HG02571 (cell line): Measurements from ENCODE around the gene PARL.

Experiments used
- ATAC-seq: cut with Tn5 transposase; IDR thresholded peaks from one replicate; pipeline ENCODE4 v1.9.1; 2021; ENCODE audit warnings: mild to moderate bottlenecking, moderate library complexity; ENCODE audit not compliant: unreplicated experiment

Gene PARL, protein sequence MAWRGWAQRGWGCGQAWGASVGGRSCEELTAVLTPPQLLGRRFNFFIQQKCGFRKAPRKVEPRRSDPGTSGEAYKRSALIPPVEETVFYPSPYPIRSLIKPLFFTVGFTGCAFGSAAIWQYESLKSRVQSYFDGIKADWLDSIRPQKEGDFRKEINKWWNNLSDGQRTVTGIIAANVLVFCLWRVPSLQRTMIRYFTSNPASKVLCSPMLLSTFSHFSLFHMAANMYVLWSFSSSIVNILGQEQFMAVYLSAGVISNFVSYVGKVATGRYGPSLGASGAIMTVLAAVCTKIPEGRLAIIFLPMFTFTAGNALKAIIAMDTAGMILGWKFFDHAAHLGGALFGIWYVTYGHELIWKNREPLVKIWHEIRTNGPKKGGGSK

DNA sequence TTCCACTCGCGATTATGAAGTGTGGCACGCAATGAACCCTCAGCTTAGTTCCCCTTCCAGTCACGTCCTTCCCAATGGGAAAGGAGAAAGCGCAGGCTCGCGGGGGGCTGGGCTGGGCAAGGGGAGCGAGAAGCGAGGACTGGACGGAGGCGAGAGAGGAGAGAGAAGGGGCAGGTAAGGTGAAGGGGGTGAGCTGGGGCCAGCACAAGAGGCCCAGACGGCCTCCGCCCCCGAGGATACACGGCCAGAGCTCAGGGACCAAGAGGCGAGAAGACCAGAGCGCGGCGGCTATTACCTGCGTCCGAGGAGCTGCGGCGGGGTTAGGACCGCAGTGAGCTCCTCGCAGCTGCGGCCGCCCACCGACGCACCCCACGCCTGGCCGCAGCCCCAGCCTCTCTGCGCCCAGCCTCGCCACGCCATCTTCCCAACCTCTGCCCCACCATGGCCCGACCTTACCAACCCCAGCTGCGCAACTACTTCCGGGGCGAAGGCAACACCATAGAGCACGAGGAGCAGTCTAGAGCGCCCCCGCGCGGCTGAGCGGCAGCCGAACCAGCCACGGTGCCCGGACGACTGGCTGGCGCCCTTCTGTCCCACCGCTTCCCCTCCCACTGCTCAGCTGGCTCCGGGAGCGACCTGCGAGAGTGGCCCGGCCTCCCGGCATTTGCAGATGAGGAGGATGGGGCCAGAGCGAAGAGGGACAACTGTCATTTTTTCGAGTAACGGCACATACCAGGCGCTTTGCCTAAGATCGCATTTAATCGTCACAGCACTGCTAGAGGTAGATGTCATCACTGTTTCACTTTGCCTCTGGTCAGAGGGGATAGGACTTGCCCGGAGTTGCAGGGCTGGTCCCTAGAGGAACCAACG lies at the start of gene PARL:
Gene PARL, minus strand, starts transcription at position 454 of the 870 bp plus-strand sequence. Its CDS starts 34 bp downstream, at position 420.
- ATAC-seq, result peak; percentile 99

DNA sequence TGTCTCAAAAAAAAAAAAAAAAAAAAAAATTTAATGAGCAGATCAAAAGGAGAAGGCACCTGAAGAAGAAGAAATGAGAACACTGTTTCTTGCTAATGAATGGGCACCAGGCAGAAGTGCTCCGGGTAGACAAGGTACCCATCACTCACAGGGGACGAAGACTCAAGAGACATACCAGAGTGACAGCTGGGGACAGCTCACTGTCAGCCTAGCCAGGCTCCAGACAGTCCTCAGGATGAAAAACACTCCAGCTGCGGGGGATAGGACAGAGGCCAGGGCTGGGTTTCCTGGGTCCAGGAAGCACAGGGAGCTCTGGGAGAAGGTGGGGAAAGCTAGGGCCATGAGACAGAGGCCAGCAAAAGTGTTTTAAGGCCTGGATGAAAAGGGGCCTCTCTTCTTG lies 48.5 kb upstream of the PARL start:
- no peak for ATAC-seq

DNA sequence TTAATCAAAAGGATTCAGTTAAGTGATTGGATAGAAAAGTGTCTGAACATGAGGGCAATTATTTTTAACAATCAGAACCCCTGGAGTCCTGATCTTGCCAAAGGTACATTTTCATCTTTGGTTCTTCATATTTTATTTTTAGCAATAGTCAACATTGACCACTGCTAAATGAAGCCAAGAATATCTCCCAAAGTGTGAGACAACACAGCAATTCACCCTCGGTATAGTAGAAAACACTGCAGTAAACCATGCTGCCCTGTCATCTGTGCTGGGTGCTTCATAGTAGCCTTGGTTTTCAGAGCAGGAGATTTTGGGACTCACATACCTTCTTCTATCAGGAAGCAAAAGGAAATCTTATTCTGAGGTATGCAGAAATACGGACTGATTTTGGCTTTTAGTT lies 47.2 kb upstream of the PARL start:
- ATAC-seq, result no peak

DNA sequence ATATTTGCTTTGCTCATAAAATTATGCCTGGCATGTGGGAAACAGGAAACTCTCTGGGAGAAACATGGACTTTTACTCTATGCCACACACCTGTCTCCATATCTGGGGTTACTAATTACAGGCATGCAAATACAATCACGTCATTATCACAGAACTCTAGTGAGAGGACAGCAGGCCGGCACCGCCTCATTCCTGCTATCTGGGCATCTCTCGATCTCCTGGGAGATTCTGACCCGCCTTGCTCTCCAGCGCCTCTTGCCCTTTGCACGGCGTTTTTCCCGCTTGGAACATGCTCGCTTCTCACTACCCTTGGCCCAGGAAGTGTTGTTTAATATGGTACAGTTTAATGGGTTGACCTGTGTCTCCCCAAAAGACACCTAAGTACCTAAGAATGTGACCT lies 45.4 kb upstream of the PARL start:
- ATAC-seq, result no peak

DNA sequence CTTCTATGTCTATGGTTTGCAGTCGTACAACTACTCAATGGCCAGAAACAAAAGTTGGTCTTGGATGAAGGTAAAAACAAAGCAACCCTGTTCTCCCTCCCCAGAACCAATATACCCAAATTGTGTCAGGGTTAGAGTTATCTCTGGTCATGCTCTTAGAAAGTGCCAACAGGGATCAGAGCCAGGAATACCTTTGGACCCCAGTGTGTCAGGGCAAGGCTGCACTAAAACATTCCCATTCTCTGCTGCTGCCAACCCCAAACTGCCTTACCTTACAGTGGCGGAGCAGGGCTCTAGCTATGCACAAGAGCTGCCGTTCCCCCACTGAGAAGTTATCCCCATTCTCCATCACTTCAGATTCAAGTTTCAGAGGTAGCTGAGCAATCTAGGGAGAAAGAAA lies 42.4 kb upstream of the PARL start:
- no peak for ATAC-seq

DNA sequence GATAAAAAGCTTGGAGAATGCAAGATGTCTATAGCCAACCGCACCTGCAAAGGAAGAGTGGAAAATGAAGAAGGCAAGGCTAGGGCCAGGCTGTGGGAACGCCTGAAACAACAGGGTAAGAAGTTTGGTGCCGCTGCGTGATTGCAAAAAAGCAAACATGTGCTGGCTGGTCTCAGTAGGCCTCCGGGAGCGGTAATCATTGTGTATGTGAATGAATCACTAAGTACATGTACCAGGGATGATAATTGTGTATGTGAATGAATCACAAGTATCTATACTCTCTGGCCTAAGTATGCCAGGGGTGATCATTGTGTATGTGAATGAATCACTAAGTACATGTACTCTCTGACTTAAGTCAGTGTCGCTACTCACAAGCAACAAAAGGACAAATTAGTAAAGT lies 40.3 kb upstream of the PARL start:
- ATAC-seq, result no peak

DNA sequence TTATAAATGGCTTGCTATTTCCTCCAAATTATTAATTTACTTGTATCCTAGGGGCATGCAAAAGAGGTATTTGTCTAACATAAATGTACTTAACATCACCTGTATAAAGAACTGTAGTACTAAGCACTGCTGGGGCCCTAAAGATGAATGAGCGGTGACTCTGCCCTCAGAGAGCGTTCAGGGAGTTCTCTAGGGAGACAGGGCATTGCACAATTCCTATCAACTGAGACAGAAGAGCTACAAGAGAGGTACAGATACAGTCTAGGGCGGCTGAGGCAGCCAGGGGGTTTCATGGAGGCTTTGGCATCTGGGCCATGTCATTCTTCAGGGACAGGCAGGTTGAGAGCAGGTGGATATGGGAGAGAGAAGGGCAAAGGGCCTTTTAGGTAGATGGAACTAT lies 39.9 kb upstream of the PARL start:
- ATAC-seq, result no peak

DNA sequence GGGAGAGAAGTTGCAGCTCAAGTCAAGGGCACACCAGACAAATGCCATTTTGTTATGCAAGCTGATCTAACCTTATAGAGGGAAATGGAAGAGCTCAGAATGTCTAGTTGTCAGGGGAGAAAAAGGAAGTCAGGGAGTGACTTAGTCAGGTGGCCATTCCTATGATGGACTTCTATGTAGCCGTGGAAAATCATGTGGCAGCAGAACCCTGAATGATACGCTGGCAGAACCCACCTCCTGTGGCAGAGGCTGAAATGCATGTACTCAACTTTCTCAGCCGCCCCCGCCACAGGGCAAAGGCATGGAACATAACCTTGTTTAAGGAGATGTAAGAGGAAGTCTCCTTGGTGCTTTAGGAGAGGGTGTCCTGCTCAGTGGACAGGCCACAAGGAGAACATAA lies 37.7 kb upstream of the PARL start:
- ATAC-seq, result no peak

DNA sequence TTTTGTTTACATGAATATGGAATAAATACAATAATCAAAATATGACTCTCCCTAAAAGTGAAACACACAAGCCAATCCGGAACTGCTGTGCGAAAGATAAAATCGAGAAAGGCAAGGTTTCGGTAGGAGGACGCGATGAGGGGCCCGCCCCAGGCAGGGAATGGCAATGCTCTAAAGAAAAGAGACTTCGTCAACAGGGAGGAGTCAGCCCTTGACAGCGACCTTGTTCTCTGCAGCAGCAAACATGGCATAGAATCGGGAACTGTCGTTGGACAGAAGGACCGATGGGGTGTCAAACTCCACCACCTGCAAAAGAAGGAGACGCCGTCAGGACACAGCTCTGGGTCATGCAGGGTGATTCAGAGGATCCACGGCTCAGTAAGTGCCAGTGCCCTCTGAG lies 36.4 kb upstream of the PARL start:
- no peak for ATAC-seq

DNA sequence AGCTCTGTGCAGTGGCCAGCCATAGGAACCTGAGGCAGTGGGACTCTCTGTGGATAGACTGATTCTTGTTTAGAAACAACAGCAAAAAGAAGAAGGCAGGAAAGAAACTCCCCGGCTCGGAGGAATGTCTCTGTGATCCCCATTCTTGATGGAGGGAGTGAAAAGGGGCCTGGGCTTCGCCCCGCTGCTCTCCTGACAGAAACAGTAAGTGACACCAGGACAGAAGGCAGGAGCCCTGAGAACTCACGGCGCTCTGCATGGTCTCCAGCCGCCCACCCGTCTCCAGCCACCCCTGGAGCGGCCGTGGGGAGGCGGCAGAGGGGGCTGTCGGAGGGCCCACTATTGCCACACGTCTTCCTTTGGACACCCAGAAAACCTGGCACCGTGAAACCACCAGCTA lies 35.7 kb upstream of the PARL start:
- no peak for ATAC-seq

DNA sequence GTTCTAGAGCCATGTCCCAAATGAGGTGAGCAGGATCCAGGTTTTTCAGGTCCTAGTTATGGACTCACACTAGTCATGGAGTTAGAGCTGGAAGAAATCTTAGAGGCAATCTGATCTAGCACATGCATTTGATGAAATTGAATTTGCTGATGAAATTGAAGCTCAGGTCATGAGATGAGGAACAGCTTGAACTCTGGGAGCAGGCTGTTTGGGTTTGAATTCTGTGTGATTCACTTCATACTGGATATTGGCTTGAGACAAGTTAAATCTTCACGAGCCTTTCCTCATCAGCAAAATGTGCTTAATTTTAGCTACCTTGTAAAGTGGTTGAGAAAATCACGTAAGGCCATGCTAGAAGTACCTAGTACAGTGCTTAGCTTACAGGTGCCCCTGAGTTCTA lies 33.5 kb upstream of the PARL start:
- ATAC-seq, result no peak

DNA sequence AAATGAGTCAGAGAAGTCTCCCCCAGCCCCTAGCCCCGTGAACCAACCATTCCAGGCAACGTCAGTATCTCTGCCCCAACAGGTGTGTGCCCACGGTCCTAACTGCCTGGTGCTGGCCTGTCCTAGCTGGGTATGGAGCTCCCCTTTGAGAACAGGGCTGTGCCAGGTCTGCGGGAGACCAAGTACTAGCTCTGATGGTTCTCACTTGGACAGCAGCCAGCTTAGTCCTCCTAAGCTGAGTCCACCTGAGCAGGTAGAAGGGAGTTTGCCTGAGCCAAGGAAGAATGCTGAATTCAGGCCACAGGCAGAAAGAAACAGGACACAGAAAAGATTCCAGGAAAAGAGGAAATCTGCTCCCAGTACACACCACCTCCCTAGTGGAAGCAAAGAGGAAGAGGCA lies 33.1 kb upstream of the PARL start:
- ATAC-seq, result no peak

DNA sequence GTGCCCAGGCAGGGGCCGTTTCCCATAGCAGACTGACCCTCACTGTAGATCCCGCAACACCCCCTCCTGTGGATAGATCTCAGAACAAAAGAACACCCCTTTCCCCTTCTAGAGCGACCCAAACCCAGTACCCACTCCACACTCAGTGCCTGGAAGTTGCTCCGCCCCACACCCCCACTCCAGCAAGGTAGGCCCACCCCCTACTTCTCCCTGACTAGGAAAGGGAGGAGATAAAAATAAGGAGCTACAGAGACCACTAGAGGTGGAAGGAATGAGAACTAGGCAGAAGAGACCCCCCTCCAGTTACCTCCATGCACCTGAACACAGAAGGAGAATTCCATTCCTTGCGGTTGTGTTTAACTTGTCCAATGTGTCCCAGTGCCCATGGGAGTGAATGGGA lies 30.2 kb upstream of the PARL start:
- no peak for ATAC-seq

DNA sequence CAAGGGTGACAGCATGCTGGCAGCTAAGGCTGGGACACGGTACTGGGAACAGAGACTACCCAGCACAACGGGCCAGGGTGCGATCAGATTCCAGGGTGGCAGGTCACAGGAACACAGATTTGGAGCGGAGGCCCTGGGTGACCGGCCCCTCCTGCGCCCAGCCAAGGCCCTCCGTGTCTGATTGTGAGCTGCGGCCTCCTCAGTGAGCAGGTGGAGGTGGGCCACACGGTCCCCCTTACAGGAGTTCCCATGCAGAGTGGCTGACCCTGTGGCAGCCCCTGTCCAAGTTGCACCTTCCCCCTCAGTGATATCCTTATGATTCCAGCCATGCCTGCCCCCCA lies 28.9 kb upstream of the PARL start:
- no peak for ATAC-seq

DNA sequence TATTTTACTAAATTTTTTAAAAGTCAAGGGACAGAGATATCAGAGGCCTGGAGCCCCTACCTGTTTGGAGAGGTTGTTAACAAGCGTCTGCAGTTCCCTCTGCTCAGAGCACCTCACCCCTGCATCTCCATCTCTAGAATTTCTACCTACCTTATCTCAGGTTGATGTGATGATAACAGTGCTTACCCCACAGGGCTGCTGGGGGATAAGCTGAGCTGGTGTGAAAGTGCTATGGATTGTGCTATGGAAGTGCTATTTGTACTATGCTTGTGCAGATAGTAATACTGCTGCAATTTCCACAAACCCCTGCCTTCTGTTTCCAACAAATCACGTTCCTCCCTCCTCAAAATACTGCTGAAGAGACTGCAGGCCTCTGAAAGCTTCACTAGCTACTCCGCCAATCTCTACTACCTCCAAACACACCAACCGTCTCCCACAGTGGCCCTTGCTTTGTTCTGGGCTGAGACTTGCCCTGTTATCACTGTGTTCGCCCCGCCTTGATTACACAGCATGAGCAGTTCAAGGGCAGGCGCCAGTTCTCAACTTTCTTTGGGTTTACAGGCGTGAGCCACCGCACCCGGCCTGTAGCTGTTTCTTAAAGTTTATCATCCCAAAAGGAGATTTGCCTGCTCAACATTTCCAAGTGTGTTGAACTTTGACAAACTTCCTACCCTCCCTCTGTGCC lies 28.4 kb upstream of the PARL start:
- ATAC-seq, result no peak

DNA sequence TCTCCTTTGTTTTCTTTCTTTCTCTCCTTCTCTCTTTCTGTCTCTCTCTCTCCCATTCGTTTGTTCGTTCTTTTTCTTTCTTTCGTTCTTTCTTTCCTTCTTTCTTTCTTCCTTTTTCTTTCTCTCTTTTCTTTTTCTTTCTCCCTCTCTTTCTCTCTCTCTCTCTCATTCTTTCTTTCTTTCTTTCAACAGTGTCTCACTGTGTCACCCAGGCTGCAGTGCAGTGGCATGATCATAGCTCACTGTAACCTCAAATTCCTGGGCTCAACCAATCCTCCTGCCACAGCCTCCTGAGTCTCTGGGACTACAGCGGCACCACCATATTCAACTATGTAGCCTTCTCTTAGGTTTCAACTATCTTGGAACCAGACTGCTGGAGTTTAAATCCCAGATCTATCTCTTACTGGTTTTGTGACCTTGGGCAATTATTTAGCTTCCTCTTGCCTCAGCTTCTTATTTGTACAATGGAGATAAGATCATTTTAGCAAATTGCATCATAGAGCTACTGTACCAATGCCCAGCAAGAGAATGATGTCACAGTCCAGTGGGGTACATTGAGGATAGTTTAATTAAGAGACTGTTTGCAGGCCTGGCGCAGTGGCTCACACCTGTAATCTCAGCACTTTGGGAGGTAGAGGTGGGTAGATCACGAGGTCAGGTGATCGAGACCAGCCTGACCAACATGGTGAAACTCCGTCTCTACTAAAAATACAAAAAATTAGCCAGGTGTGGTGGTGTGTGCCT lies 27.3 kb upstream of the PARL start:
- ATAC-seq, result no peak

DNA sequence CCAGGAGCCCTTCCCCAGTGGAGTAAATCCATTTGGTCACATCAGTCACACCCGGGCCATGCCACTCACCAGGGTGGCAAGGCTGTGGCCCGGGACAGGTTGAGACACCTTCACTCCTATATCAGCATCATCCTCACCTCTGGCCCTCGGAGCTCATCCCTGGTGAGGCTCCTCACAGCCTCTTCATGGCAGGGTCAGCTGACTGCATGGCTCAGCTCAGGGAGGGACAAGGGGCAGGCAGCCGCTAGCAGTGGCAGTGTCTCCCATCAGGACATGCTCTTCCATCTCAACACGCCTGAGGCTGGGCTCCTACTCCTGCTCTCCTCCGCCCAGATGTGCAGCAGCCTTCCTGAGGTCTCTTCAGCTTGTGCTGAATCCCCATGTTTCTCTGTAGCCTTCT lies 26.4 kb upstream of the PARL start:
- ATAC-seq, result no peak

DNA sequence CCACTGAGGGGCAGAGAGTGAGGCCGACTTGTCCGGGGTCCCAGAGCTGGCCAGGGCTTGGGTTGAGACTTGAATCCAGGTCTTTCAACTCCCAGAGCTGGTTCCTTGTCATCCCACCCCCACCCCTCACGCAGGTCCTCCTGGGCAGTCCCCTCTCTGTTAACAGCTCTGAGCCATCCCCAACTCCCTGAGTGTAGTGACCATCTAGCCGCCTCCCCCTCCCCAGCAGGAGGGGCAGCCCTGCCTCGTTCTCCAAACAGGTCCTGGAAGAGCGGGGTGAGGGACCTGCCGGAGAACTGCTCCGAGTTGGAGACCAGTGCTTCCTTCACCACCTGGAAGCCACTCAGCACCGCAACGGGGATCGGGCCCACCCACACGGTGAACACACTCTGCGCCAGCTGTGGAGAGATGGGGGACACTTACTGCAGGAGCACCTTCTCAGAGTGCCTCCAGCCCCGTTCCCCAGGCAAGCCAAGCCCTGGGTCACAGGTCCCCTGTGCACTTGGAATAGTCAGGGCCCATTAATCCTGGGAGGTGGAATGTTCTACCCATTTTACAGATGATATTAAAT lies 24.4 kb upstream of the PARL start:
- ATAC-seq, result no peak

DNA sequence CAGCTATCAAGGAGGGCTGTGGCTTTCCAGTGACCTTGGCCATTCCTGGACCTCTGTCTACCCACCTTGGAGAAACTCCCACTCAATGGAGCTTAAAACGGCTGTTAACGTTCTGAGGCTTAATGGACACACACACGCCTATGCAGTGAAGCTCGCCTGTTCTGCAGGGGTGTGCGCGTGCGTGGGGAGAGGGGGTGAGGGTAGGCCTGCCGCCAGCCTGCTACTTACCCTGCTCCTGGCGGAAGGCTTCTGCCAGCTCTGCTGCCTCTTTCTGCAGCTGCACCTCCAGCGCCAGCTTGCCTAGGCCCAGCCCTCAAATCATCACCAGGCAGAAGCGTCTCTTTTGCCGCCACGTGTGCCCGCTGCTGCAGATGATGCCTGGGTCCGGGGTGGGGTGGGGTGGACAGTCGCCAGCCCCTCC lies 23.2 kb upstream of the PARL start:
- no peak for ATAC-seq

DNA sequence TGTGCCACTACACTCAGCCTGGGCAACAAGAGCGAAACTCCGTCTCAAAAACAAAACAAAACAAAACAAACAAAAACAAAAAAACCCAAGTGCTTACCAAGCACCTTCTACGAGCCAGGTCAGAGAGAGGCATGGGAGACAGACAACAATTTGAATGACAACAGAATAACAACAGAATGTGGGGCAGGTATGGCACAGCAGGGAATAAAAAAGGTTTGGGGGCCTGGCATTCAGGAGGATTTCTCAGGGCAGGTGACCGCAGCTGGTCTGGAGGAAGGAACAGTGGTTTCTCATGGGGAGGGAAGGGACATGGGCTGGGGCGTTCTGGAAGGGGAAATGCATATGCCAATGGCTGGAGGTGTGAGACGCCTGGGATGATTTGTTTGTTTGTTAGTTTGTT lies 22.5 kb upstream of the PARL start:
- no peak for ATAC-seq
